ENCODE data around the gene R3HDML. TPM values are rescaled to one million over a fixed set of nuclear protein-coding genes. Genes with fewer than 3 reads are reported as not detected.

R3HDML gene
- total and polyA plus RNA-seq, 2 of the 13 experiments (the other 11 are each of a cell fraction or from before 2014, with no cell fraction given): not detected

GRCh38 chr20:44326391-44327159 is 10.3 kb upstream of the R3HDML start:
- H3K4me2 ChIP-seq (ENCODE audit: low read depth, low read length): peak overlapping the region; percentile 86
- no peaks in the 10 kb centered on the region for H4K20me1 ChIP-seq (ENCODE audit: insufficient read depth, low read length)
- H3K4me3 ChIP-seq (replicated peaks in 1 of 3; ENCODE audit: insufficient read depth in 1 of 3, low read depth in 2 of 3, low read length in 3 of 3): peak overlapping the region; percentile 38 to 77 (median 60)
- H3K27ac ChIP-seq (ENCODE audit: extremely low read length, insufficient read depth, low read length): no peak overlapping the region
- intact Hi-C loops (cut with micrococcal nuclease; ENCODE audit: unreplicated experiment): no loop called here
- in situ Hi-C loops (cut with HindIII; ENCODE audit: extremely low pct_ligation_motif_present, low pct_unique_long_range_greater_than_20kb): no loop called here
- H3K9ac ChIP-seq (ENCODE audit: insufficient read depth, low read depth, low read length): peak overlapping the region; percentile 42; the same call in 1 of the 2 replicates
- FAIRE-seq (no peak), DNase-seq (ENCODE audit: low spot score) (no peak), ATAC-seq (peak; percentile 51)
- BruUV-seq (replicated peaks): no TSS peak
- H3K9me3 ChIP-seq (ENCODE audit: low read length): no peaks in the 10 kb centered on the region
- WGBS (ENCODE audit: low lambda C conversion rate): 31% methylated on average over 13 of the region's 50 CpGs
- ChIA-PET POLR2A (interaction anchor here (0.8 to 1.8 kb wide), 4 partner anchors 13 to 67 kb away, joined by 3 to 6 read pairs (median 4); no protein-coding TSS in a partner anchor), CTCF (ENCODE audit: low intra/inter-chr PET ratio, low total read pairs) (no interaction called here)
- H2AFZ ChIP-seq (ENCODE audit: low read length): no peak overlapping the region
- H3K79me2 ChIP-seq (ENCODE audit: insufficient read depth, low read length): no peaks in the 10 kb centered on the region
- no peaks in the 10 kb centered on the region; a peak in 1 of 5 replicates for H3K27me3 ChIP-seq (ENCODE audit: control insufficient read depth in 1 of 2, insufficient read depth in 2 of 2, low read length in 2 of 2)
- H3K36me3 ChIP-seq (replicated peaks in 1 of 2; ENCODE audit: control insufficient read depth in 1 of 2, insufficient read depth in 2 of 2, low read length in 2 of 2): no peaks in the 10 kb centered on the region
- H3K4me1 ChIP-seq (ENCODE audit: insufficient read depth, low read length): peaks cover 39% of the 10 kb centered on the region
- peak; percentile 59 for TF ChIP-seq HNRNPK (IDR thresholded peaks at IDR 0.05; ENCODE audit: low read depth, low read length, poor library complexity, severe bottlenecking)
- peak; percentile 43; the same call in 1 of the 2 replicates for TF ChIP-seq ZFX (CRISPR knock-in tag; IDR thresholded peaks at IDR 0.05; ENCODE audit: low read depth)
- peak; percentile 80 for TF ChIP-seq NR2C2 (CRISPR knock-in tag; IDR thresholded peaks at IDR 0.05; ENCODE audit: borderline replicate concordance)
- TF ChIP-seq HNF4A (CRISPR knock-in tag; IDR thresholded peaks at IDR 0.05): peak; percentile 69
- TF ChIP-seq ZNF367 (CRISPR knock-in tag; IDR thresholded peaks at IDR 0.05; ENCODE audit: borderline replicate concordance): no peak; the same call in 1 of the 2 replicates
- no peak for TF ChIP-seq HNRNPLL (IDR thresholded peaks at IDR 0.05; ENCODE audit: low read depth, low read length, poor library complexity, severe bottlenecking)
- TF ChIP-seq DNMT3B (CRISPR knock-in tag; conservative IDR thresholded peaks at IDR 0.05): no peak
- TF ChIP-seq KDM5A (IDR thresholded peaks at IDR 0.05; ENCODE audit: borderline replicate concordance, low read length): no peak
- TF ChIP-seq ZSCAN21 (CRISPR knock-in tag; IDR thresholded peaks at IDR 0.05; ENCODE audit: borderline replicate concordance): 0 out of 2 replicates have a peak, but pooled peaks have one; percentile 71
- TF ChIP-seq TEAD2 (CRISPR knock-in tag; IDR thresholded peaks at IDR 0.05): no peak
- TF ChIP-seq SP4 (CRISPR knock-in tag; IDR thresholded peaks at IDR 0.05): 0 out of 2 replicates have a peak, but pooled peaks have one; percentile 39
- peak; percentile 38; the same call in 1 of the 2 replicates for TF ChIP-seq ZNF503 (CRISPR knock-in tag; IDR thresholded peaks at IDR 0.05)
- 0 out of 2 replicates have a peak, but pooled peaks have one; percentile 17 for TF ChIP-seq ZNF280D (CRISPR knock-in tag; IDR thresholded peaks at IDR 0.05)
- peak; percentile 95 for TF ChIP-seq ZNF629 (CRISPR knock-in tag; conservative IDR thresholded peaks at IDR 0.05)
- no peak for TF ChIP-seq POLR2AphosphoS2 (IDR thresholded peaks at IDR 0.05; ENCODE audit: low read depth, low read length)
- TF ChIP-seq NFKB2 (CRISPR knock-in tag; IDR thresholded peaks at IDR 0.05; ENCODE audit: borderline replicate concordance): peak; percentile 66; the same call in 1 of the 2 replicates
- peak; percentile 89 for TF ChIP-seq PHF21A (CRISPR knock-in tag; IDR thresholded peaks at IDR 0.05)
- TF ChIP-seq RARA (CRISPR knock-in tag; IDR thresholded peaks at IDR 0.05): peak; percentile 49
- no peak for TF ChIP-seq CREBL2 (CRISPR knock-in tag; IDR thresholded peaks at IDR 0.05; ENCODE audit: borderline replicate concordance)

All from HepG2 (cell line).